CD4-positive, alpha-beta T cell treated with Interleukin-2 at 100 ng/mL for 4 hours (primary cell): ENCODE data around the gene SHLD1.
A peak's percentile ranks its signal among the peaks of the same experiment; 100 is the strongest.
"Not testable (repeated sequence)": the region's sequence is repeated elsewhere in the genome, so short reads cannot be mapped to it uniquely, and the experiment has no call there.

Source experiments
- DNase-seq: peaks from one replicate; pipeline ENCODE4 v3.0.0-alpha.2; 2020; ENCODE audit warnings: low spot score

The SHLD1 gene

DNA sequence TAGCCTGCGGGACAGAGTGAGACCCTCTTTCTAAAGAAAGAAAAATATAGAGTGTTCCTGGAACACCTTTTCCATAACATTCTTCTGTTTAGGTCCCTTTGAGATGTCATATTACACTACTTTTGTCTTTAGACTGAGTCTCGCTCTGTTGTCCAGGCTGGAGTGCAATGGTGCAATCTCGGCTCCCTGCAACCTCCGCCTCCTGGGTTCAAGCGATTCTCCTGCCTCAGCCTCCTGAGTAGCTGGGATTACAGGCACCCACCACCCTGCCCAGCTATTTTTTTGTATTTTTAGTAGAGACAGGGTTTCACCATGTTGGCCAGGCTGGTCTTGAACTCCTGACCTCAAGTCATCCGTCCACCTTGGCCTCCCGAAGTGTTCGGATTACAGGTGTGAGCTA lies 31.2 kb downstream of the SHLD1 start:
- DNase-seq: not testable (repeated sequence)

- no peak for DNase-seq
Measured at GRCh38 chr20:5781798-5782750, 31.9 kb downstream of the SHLD1 start.

DNA sequence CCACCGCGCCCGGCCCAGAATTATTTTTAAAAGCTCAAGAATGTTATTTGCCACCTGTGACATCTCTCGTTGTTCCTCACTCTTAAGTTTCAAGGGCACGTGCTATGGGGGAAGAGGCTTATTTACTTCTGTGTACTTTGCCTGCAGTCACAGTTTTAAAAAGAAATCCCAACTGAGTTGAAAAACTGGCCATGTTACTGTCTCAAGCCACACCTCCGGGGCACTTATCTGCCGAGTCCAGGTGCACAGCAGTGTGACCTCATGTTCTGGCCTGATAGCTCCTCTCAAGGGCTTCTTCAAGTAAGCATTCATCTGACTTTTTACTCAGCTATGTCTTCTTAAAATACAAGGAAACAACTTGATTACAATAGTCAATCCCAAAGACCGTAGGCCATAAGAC lies 34.5 kb downstream of the SHLD1 start:
- no peak for DNase-seq

- no peak for DNase-seq
Measured at GRCh38 chr20:5785146-5785545, 34.9 kb downstream of the SHLD1 start.

DNA sequence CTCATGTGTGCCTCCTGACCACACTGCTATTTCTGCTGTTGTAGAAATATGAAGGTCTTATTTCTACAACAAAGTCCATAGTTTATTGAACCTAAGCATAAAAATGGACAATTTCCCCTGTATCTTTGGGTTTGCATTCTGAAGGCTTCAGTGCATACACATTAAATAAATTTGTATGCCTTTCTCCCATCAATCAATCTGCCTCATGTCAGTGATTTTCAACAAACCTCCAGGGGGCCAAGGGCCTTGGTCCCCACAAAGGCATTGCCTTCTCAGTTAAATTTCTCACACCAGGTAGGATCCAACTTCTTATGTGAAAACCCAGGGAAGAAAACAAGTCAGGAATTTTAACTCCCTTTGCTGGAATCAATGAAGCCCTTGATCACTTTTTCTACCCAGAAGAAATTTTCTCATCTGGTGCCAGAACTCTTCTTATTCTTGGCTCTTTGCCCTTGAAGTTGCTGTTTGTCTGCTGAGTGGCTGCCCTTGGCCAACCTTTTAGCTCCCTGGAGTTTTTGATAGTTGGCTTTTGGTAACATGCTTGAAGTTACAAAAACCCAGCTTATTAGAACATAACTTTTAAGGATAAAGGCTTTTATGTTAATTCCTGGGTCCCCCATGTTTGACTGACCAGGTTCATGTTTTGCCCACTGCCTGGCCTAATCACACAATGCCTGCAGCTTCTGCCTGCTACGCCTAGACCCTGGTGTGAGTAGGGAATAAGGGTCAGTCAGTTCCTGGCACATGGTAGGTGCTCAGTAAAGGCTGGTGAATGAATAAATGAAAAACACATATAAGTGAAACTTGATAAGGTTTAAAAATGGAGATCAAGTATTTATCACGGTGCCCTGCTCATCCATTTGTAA lies 37.0 kb downstream of the SHLD1 start:
- DNase-seq: no peak

GRCh38 chr20:5787796-5788165 lies 37.6 kb downstream of the SHLD1 start:
- DNase-seq: no peak

- DNase-seq: peak; percentile 94
Measured at GRCh38 chr20:5788385-5788895, 38.2 kb downstream of the SHLD1 start.

- DNase-seq: no peak
Measured at GRCh38 chr20:5789827-5790226, 39.6 kb downstream of the SHLD1 start.

DNA sequence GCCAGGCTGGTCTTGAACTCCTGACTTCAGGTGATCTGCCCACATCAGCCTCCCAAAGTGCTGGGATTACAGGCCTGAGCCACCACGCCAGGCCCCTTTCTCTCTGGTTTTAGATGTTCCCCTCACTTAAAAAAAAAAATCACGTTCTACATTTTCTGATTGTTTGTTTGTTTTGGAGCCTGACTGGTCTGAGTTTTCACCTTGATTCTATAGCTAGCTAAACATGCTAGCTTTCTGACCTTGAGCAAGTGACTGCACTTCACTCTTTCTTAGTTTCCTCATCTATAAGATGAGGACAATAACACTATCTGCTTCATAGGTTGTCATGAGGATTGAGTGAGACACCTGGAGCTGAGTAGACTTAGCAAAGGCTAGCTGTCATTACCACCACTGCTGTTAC lies 43.7 kb downstream of the SHLD1 start:
- DNase-seq: no peak

- no peak for DNase-seq
Measured at GRCh38 chr20:5796331-5797040, 46.3 kb downstream of the SHLD1 start.

GRCh38 chr20:5797165-5797564 lies 47.0 kb downstream of the SHLD1 start:
- DNase-seq: no peak

DNA sequence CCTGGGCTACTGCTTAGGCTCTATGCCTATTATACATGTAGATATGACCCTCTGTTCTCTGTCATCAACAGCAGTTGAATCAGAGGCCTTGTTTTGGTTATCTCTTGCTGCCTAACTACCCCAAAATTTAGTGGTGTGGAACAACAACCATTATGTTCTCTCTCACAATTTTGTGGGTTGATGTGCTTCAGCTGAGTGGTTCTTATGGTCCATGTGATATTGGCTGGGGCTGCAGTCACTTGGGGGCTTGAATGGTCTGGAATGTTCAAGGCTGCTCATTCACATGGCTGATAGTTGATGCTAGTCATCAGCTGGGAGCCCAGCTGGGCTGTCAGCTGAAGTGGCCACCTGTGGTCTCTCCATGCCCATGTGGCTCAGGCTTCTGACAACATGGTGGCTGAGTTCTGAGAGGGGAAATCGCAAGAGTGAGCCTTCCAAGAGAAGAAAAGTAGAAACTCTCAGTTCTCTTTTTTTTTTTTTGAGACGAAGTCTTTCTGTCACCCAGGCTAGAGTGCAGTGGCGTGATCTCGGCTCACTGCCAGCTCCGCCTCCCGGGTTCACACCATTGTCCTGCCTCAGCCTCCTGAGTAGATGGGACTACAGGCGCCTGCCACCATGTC lies 47.8 kb downstream of the SHLD1 start:
- no peak for DNase-seq

- not testable (repeated sequence) for DNase-seq
Measured at GRCh38 chr20:5803754-5804303, 53.6 kb downstream of the SHLD1 start.

DNA sequence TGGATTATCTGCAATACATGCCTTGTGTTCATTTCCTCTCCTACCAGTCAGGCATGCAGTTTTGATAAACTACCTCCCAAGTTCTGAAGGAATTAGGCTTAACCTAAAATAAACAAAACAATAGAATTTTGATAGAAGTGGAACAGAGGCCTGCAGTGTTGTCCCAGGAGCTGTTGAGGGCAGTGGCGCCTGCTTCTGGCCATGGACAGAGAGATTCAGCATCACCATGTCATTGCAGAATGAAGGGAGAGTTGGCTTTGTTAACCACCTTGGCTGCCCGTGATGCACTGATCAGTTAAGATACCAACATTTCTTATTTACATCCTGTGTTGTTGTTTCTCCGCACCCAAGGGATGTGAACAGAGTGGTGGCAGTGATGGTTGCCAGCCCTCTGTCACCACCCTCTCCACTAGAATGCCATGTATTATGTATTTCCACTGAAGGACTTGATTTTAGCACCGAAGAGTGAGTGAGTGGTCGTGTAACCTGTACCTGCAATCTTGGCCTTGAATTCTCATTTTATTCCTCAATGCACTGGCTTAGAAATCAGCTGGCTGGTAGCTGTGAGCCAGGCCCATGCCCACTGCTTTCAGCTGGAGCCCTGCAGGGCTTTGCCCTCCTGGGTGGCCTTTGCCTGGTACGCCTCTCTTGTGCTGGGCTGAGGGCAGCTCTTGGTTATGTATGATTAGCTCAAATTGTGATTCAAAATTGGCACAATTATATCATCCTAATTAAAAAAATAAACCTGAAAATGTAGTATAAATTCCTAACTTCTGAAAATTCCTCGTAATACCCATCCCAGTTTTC lies 56.5 kb downstream of the SHLD1 start:
- DNase-seq: no peak

- no peak for DNase-seq
Measured at GRCh38 chr20:5807431-5807830, 57.2 kb downstream of the SHLD1 start.

GRCh38 chr20:5808901-5809300 lies 58.7 kb downstream of the SHLD1 start:
- no peak for DNase-seq

- DNase-seq: no peak
Measured at GRCh38 chr20:5809495-5809894, 59.3 kb downstream of the SHLD1 start.

DNA sequence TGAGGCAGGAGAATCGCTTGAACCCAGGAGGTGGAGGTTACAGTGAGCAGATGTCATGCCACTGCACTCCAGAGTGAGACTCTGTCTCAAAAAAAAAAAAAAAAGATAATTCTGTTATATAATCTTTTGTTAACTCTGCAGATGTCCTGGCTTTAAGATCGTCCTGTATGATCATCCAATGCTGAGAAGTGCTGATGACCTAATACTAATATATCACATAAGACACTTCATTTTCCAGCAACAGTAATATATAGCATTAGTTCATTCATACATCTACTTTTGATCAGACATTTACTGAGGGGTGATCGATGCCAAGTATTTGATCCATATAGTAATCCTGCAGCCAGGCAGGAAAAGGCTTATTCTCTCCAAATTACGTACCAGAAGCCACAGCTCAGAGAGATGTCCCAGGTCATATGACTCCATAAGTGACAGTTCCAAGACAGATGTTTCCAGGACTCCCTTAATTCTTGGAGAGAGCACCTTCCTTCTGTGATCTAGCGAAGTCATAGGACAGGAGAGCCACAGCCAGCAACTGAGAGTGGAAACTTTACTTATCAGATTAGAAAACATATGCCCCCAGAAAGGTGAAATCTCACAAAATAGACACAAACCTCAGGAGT lies 60.7 kb downstream of the SHLD1 start:
- no peak for DNase-seq

DNA sequence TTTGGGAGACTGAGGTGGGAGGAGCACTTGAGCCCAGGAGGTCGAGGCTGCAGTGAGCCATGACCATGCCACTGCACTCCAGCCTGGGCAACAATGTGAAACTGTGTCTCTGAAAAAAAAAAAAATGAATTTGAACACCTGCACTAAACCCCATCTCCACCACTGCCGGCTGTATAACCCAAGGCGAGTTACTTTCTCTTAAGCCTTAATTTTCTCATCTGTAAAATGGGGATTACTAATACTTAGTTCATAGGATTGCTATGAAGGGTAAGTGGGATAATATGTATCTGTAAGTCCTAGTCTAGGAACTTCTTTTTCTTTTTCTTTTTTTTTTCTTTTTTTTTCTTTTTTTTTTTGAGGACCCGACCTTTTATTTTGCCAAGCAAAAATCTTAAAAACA lies 61.5 kb downstream of the SHLD1 start:
- no peak for DNase-seq

- no peak for DNase-seq
Measured at GRCh38 chr20:5818346-5818681, 68.1 kb downstream of the SHLD1 start.
